Activated CD4-positive, CD25-positive, alpha-beta regulatory T cell treated with anti-CD3 and anti-CD28 coated beads, Interleukin-2, amount 50 U/mL, for 16 hours (primary cell): ENCODE results near the gene FCRL3.

Experiments used
- DNase-seq: peaks from one replicate; pipeline ENCODE4 v3.0.0-alpha.2; 2020; ENCODE audit warnings: low read depth, low spot score

FCRL3 gene

GRCh38 chr1:157682710-157683437 lies 17.7 kb downstream of the FCRL3 start:
- no peak for DNase-seq

GRCh38 chr1:157678721-157679120 lies 21.8 kb downstream of the FCRL3 start:
- DNase-seq = no peak

GRCh38 chr1:157673008-157673407 lies 27.6 kb downstream of the FCRL3 start:
- DNase-seq = no peak

- no peak for DNase-seq
Observed at GRCh38 chr1:157671895-157672294, 28.7 kb downstream of the FCRL3 start.

GRCh38 chr1:157659576-157660247 lies 40.9 kb downstream of the FCRL3 start:
- no peak for DNase-seq

- no peak for DNase-seq
Observed at GRCh38 chr1:157658571-157658970, 42.0 kb downstream of the FCRL3 start.

GRCh38 chr1:157653494-157653873 lies 47.1 kb downstream of the FCRL3 start:
- DNase-seq = no peak

- DNase-seq = no peak
Observed at GRCh38 chr1:157652859-157653493, 47.6 kb downstream of the FCRL3 start.

GRCh38 chr1:157648317-157648716 lies 52.3 kb downstream of the FCRL3 start:
- DNase-seq = no peak

GRCh38 chr1:157646144-157646543 lies 54.4 kb downstream of the FCRL3 start:
- no peak for DNase-seq

GRCh38 chr1:157641177-157641576 lies 59.4 kb downstream of the FCRL3 start:
- DNase-seq = no peak

- no peak for DNase-seq
Observed at GRCh38 chr1:157639800-157640199, 60.8 kb downstream of the FCRL3 start.

- DNase-seq = no peak
Observed at GRCh38 chr1:157628773-157629172, 71.8 kb downstream of the FCRL3 start.
